Activated T-cell treated with anti-CD3 and anti-CD28 coated beads for 1 hour (primary cell): ENCODE results near the gene ELOVL3.
"Not testable (repeated sequence)": the region's sequence is repeated elsewhere in the genome, so short reads cannot be mapped to it uniquely, and the experiment has no call there.

Experiments
- DNase-seq: peaks from one replicate; pipeline ENCODE4 v3.0.0-alpha.2; 2020; ENCODE audit warnings: low read depth

Gene ELOVL3

DNA sequence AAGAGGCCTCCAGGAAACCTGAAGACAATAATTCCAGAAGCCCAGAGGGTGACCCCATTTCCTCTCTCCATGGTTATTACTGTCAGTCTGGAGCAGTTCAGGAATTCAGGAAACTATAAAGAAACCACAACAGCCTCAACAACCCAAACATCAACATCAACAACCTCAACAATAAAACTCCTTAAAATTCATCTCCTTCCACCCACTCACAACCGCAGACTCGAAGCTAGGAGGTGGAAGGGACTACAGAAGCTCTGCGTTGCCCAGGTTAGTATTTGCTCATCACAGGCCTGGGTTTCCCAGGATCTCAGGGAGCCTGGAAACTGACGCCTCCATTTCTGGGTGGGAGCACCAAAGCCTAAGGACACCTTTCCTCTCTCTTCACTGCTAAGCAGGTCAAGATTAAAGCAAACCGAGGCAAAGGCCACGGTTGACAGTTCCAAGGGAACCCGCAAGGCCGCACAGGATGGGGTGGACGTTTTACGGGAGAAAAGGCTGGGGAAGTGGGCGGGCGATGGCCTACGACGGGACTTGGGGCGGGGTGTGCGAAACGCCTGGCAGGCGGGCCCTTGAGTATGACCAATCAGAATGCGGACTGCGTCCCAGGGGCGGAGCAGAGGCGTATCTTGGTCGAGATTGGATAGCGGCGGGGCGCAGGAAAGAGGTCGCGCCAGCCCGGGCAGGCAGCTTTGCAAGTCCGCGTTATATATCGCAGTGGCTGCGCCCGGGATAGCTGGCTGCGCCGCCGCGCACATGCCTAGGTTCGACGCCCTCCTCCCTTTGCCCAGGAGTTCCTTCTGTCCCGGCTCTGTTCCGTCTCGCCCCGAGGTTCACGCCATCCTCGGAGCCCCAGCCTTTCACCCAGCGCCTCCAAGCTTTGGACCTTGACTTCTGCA, at the start of gene ELOVL3:
TSS of gene ELOVL3 (plus strand) at position 654 of the 896 bp plus-strand sequence. CDS start 250 bp downstream, outside the sequence.
- peak; percentile 69 for DNase-seq

DNA sequence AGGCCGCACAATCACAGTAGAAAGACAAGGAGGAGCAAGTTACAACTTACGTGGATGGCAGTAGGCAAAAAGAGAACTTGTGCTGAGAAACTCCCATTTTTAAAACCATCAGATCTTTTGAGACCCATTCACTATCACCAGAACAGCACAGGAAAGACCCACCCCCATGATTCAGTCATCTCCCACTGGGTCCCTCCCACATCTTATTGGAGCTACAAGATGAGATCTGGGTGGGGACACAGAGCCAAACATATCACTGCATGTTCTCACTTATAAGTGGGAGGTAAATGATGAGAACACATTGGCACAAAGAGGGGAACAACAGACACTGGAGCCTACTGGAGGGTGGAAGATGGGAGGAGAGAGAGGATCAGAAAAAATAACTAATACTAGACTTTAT, 41.5 kb upstream of the ELOVL3 start:
- no peak for DNase-seq

GRCh38 chr10:102185272-102185671, 40.8 kb upstream of the ELOVL3 start:
- DNase-seq, result no peak

DNA sequence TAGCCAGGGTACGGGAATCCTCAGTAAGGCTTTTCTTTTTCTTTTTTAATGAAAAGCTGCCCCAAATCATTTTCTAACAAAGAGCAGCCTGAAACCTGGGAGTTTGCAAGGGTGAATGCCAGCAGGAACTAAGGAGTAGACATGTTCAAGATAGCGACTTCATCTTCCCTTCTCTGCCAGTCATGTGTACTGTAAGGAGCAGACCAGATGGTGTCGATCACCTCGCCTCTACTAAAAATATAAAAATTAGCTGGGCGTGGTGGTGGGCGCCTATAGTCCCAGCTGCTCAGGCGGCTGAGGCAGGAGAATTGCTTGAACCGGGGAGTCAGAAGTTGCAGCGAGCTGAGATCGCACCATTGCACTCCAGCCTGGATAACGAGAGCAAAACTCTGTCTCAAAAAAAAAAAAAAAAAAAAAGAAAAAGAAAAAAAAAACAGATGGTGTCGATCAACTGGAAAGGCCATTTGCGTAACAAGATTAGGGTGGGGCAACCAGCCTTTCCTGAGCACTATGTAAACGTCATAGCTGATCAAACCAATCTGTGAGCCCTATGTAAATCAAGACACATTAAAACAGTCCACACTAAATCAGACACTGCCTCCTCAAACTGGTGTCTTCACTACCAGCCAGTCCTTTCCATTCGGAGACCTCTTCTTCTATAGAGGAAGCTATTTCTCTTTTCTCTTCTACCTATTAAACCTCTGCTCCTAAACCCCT, 40.1 kb upstream of the ELOVL3 start:
- no peak for DNase-seq

DNA sequence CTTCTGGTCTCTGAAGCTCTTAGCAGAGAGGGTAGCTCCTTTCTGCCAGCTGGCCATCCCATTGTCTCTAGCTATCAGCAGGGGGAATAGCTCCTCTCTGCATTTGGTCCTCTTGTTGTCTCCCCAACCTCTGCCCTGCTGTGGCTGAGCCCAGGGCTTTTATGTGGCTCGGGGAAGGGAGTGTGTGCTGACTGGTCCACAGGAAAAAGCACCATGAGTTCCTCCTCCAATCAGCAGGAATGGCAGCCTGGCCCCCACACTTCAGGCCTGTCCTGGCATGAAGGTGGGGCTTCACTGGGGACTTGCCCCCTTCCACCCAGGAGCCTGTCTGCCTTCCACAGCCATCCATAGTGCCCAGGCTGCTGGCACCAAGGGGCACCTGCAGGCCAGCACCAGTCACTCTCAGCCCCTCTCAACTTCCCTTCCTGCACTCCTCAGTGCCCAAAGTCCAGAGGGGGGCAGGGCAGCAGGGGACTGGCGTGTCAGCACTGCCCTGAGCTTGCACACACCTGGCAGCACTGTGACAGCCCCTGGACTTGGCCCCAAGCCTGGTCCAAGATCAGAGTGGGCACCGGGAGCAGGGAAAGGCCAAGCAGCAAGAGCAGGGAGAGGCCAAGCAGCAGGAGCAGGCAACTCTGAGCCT, 37.7 kb upstream of the ELOVL3 start:
- DNase-seq, result no peak

- not testable (repeated sequence) for DNase-seq
These were observed 36.9 kb upstream of the ELOVL3 start for GRCh38 chr10:102188941-102189898.

GRCh38 chr10:102191956-102192355, 34.1 kb upstream of the ELOVL3 start:
- DNase-seq, result no peak

DNA sequence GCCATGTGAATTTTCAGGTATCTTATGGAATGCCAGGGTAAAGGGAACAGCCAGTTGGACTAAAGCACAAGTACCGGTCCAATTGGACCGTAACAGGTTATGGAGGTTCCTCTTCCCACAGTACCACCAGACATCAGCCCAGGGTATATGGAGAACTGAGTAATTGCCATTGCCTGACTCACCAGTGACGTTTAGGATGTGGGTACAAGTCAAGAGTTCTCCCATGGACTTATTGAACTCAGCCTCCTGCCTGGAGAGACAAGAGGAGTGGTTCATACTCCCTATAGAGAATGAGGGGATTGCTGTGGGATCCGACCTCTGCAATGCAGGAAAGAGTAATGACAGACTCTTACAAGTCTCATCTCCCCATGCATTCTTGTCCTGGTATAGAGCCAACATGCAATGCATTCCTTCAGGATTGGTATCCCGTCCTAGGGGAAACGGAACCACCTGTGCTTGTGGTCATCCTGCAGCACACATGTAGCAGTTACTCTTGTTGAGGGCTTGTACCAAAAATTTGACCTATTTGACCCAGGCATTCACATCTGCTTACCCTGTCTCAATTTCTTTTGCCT, 30.7 kb upstream of the ELOVL3 start:
- no peak for DNase-seq

DNA sequence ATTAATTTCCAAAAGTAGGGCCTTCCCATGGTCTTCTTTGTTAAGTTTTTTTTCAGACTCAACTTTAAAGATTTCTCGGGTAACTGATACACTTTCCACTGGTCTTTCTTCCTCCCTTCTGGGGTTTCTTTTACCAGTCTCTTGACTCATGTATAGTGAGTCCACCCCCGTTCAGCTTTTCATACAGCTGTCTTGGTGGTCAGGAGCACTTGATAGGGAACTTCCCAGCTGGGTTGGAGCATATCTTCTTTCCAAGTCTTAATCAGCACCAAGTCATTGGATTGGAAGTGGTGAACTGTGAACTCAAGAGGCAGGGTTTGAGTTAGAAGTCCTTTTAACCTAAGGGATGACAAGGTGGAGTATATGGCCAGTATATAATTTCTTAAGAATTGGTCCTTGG, 29.2 kb upstream of the ELOVL3 start:
- no peak for DNase-seq

GRCh38 chr10:102198027-102198426, 28.1 kb upstream of the ELOVL3 start:
- no peak for DNase-seq

DNA sequence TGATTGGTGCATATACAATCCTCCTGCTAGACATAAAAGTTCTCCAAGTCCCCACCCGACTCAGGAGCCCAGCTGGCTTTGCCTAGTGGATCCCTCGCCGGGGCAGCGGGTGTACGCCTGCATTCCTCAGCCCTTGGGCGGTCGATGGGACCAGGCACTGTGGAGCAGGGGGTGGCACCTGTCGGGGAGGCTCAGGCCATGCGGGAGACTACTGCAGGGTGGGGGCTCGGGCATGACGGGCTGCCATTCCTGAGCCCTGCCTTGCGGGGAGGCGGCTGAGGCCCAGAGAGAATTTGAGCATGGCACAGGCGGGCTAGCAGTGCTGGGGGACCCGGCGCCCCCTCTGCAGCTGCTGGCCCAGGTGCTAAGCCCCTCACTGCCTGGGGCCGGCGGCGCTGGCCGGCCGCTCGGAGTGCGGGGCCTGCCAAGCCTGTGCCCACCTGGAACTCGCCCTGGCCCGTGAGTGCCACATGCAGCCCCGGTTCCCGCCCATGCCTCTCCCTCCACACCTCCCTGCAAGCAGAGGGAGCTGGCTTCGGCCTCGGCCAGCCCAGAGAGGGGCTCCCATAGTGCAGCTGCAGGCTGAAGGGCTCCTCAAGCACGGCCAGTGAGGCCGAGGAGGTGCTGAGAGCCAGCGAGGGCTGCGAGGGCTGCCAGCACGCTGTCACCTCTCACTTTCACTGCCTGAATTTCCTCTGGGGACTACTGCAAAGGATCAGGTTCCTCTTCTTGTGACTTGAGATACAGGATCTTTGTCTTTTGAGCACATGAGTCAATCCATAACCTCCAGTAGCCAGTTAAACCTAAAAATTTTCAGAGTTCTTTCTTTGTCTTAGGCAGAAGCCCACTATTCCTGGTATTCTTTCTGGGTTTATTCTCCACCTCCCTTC, 25.1 kb upstream of the ELOVL3 start:
- no peak for DNase-seq

- DNase-seq, result no peak
These were observed 23.7 kb upstream of the ELOVL3 start for GRCh38 chr10:102202386-102202785.

DNA sequence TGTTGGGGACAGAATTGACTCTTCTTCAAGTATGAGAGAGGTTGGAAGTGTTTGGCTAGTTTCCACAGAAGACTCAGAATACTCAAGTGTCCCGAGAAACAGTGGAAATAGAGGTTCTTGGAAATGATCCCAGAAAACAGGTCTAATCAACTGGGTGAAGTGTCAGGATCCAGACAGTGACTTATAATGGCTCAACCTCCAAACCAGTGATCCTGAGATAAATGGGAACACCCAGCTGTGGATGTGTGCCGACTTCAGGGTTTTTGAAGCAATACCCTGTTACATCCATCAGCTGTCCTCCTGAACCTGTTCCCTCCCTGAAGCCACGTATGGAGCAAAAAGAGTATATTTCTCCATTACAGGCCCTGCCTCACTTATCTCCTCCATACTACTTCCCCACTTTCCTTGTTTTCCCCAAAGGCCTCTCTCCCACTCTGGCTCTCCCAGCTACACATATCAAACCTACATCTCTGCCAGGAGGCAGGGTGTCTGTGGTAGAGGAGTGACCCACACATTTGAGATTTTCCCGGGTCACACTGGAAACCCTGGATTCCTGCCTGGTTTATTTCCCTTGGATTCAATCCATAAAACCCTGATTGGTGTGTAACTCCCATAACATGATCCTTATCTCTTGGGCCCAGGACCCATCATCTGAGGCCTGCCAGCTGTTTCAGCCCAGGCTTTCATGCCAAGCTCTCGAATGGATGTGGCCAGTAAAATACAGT, 17.6 kb upstream of the ELOVL3 start:
- no peak for DNase-seq

DNA sequence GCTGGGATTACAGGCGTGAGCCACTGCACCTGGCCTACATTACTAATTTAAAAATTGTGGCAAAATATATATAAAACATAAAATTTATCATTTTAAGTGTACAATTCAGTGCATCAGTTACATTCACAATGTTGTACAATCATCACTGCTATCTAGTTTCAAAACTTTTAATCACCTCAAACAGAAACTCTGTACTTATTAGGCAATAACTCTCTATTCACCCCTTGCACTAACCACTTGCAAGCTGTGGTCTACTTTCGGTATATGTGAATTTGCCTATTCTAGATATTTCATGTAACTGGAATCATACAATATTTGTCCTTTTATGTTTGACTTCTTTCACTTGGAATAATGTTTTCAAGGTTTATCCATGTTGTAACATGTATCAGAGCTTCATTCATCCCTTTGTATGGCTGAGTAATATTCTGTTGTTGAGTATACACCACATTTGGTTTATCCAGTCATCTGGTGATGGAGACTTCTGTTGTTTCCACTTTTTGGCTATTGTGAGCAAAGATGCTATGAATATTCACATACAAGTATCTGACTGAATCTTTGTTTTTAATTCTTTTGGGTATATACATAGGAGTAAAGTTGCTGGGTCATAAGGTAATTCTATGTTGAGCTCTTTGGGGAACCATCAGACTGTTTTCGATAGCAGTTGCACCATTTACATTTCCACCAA, 14.3 kb upstream of the ELOVL3 start:
- DNase-seq, result no peak

- not testable (repeated sequence) for DNase-seq
These were observed 12.5 kb upstream of the ELOVL3 start for GRCh38 chr10:102213599-102213998.

DNA sequence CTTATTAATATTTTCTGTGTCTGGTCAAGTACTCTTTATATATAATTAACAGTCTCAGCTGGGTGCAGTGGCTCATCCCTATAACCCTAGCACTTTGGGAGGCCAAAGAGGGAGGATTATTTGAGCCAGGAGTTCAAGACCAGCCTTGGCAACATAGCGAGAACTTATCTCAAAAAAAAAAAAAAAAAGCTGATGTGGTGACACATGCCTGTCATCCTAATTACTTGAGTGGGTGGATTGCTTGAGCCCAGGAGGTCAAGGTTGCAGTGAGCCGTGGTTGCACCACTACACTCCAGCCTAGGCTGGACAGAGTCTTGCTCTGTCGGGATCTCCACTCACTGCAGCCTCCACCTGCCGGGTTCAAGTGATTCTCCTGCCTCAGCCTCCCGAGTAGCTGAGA, 6.7 kb upstream of the ELOVL3 start:
- DNase-seq, result no peak

DNA sequence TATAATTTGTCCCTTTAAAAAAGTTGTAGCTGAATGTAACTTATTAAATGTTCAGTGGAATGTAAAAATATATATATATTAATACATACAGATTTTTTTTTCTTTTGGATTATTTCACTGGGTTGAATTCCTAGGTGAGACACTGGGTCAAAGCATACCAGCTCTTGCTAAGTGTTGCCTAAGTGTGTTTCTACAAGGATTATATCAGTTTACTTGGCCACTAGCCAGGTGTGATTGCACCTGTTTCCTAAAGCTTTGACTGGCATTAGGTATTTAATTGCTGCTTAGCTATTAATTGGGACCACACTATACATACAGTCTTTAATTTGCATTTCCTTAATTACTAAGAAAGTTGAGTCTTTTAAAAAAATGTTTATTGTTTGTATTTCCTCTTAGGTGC, 5.5 kb upstream of the ELOVL3 start:
- no peak for DNase-seq

GRCh38 chr10:102222797-102223196, 3.3 kb upstream of the ELOVL3 start:
- no peak for DNase-seq

- DNase-seq, result no peak
These were observed 407 bp downstream of the ELOVL3 start for GRCh38 chr10:102226542-102226870.
